Esophagus muscularis mucosa (tissue), 4 donors: ENCODE results near the gene LDHD. TPM values are rescaled to one million over a fixed set of nuclear protein-coding genes. Genes with fewer than 3 reads are reported as not detected.

Experiments
- DNase-seq: peaks from one replicate; pipeline ENCODE4 v3.0.0-alpha.2; 2017; ENCODE audit errors: extremely low spot score
- H3K27ac ChIP-seq, 4 donors: fragments of 200-600 bp; sonication (generic); replicated peaks in 1 of 4; 1 replicate in 3 of 4; 2 replicates in 1 of 4; pipeline ENCODE4 v1.5.1; 2016 to 2019; ENCODE audit warnings: mild to moderate bottlenecking in 1 of 4
- H3K27me3 ChIP-seq, 4 donors: fragments of 200-600 bp; sonication (generic); one replicate each; pipeline versions ENCODE4 v1.5.1 to v1.6.0; 2016 to 2019
- H3K36me3 ChIP-seq, 4 donors: fragments of 200-600 bp; sonication (generic); one replicate each; pipeline ENCODE4 v1.5.1; 2016 to 2019
- H3K4me1 ChIP-seq, 4 donors: fragments of 200-600 bp; sonication (generic); one replicate each; pipeline ENCODE4 v1.5.1; 2016 to 2019
- H3K4me3 ChIP-seq, 4 donors: fragments of 200-600 bp; sonication (generic); 1 replicate in 2 of 4; 2 replicates in 2 of 4; pipeline ENCODE4 v1.5.1; 2016 to 2019; ENCODE audit warnings: mild to moderate bottlenecking in 4 of 4, moderate library complexity in 1 of 4
- H3K9me3 ChIP-seq, 4 donors: fragments of 200-600 bp; sonication (generic); 1 replicate in 3 of 4; 2 replicates in 1 of 4; pipeline ENCODE4 v1.5.1; 2016 to 2019
- EP300 ChIP-seq: sonication (generic); formaldehyde crosslinking; IDR thresholded peaks from one replicate; pipeline ENCODE4 v1.6.1; 2017; ENCODE audit warnings: antibody characterized with exemption
- POLR2A ChIP-seq: fragments of 450-650 bp; IDR thresholded peaks from one replicate; pipeline ENCODE4 v1.6.1; 2017; ENCODE audit warnings: antibody characterized with exemption, moderate library complexity, mild to moderate bottlenecking, low read depth
- POLR2AphosphoS5 ChIP-seq, 2 donors: sonication (generic); formaldehyde crosslinking; IDR thresholded peaks; one replicate each; pipeline ENCODE4 v1.6.1; 2017; ENCODE audit warnings: antibody characterized with exemption in 2 of 2
- whole genome bisulfite sequencing: methylation state at CpG from one replicate; pipeline ENCODE4 v1.1.5; 2018; 5-methylcytosine and 5-hydroxymethylcytosine counted together
- intact Hi-C: fragments of 100-400 bp; cut with DNase I; formaldehyde crosslinking; loops from one replicate; pipeline ENCODE4 v1.15.1; 2023
- total RNA-seq, 4 donors: library from RNA; depleted of rRNA; stranded (reverse); fragments of >200 nt; gene quantifications; one replicate each; pipeline versions ENCODE4 v1.1.0 to v1.2.1, GENCODE V29; 2016
- TF ChIP-seq, protein P1 (sequence below), 3 experiments: fragments of 200-600 bp in 2 of 3; fragments of 450-650 bp in 1 of 3; sonication (generic) in 2 of 3; IDR thresholded peaks; one replicate each; pipeline ENCODE4 v1.5.1; 2017 to 2019; ENCODE audit warnings: antibody characterized with exemption in 3 of 3, mild to moderate bottlenecking in 2 of 3, moderate library complexity in 1 of 3

Gene LDHD
- total RNA-seq, 4 donors from 2014 or later = 6.7 to 13.2 (median 8.7) TPM

DNA sequence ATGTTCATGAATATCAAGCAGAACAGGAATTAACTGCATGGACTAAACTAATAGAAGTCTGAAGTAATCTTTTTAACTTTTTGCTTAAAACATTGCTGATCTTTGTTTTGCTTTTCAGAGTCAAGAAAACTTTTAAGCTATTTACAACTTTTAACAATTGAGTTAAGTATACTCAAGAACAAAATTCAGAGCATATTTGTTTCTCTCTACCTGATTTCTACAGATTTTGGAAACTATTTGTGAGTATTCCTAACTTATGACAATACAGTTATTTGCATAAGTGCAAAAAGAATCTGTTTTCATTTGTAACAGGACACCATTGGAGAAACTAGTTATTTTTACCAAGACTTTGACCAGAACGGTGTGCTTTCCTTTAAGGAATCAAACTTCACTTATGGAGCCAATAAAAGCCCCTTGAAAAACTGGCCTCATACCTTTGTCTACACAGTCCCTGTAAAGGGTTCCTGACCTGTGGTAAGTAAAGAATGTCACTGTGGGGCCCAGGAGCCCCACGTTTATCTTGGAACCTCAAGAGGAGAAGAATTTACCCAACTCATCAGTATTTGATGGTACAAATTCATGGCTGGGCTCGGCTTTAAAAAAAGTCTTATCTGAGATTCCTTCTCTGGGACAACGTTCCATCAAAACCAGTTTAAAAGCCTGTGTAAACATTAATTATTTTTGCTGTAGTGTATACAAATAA is 11.3 kb upstream of the LDHD start:
- no peaks in the 10 kb centered on the region for H3K36me3 ChIP-seq

DNA sequence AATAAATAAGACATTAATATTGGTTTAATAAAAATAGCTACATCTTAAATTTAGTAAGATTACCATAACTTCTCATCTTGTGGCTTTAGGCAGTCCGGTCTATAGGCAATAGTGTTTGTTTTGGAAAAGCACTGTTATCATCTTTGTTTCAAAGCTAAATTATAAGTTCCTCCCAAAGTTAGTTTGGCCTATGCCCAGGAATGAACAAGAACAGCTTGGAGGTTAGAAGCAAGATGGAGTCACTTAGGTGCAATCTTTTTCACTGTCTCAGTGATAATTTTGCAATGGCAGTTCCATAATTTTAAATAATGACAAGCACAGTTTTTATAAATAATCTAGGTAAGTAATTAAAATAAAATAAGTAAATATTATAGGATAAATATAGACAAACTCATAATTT is 6.0 kb upstream of the LDHD start:
- H3K4me3 ChIP-seq = no peak overlapping the region
- TF ChIP-seq EP300 = no peak
- TF ChIP-seq, protein P1, sequence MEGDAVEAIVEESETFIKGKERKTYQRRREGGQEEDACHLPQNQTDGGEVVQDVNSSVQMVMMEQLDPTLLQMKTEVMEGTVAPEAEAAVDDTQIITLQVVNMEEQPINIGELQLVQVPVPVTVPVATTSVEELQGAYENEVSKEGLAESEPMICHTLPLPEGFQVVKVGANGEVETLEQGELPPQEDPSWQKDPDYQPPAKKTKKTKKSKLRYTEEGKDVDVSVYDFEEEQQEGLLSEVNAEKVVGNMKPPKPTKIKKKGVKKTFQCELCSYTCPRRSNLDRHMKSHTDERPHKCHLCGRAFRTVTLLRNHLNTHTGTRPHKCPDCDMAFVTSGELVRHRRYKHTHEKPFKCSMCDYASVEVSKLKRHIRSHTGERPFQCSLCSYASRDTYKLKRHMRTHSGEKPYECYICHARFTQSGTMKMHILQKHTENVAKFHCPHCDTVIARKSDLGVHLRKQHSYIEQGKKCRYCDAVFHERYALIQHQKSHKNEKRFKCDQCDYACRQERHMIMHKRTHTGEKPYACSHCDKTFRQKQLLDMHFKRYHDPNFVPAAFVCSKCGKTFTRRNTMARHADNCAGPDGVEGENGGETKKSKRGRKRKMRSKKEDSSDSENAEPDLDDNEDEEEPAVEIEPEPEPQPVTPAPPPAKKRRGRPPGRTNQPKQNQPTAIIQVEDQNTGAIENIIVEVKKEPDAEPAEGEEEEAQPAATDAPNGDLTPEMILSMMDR (IDR thresholded peaks at IDR 0.05) = no peak
- TF ChIP-seq POLR2AphosphoS5 (IDR thresholded peaks at IDR 0.05) = no peak
- TF ChIP-seq POLR2A = no peak
- H3K27ac ChIP-seq = no peak overlapping the region
- H3K36me3 ChIP-seq = no peaks in the 10 kb centered on the region
- intact Hi-C loops = no loop called here
- H3K27me3 ChIP-seq = no peaks in the 10 kb centered on the region
- 91% methylated on average over 1 of the region's 1 CpG for WGBS
- H3K9me3 ChIP-seq = peaks cover 0 to 13% (median 6%) of the 10 kb centered on the region in 4 donors
- no peaks in the 10 kb centered on the region for H3K4me1 ChIP-seq
- no peak for DNase-seq

More for the DNA sequence above, 11.3 kb upstream of the LDHD start:
- TF ChIP-seq, protein P1 (IDR thresholded peaks at IDR 0.05) = no peak
- no peak for TF ChIP-seq EP300
- no peak for TF ChIP-seq POLR2A
- no peak for TF ChIP-seq POLR2AphosphoS5 (IDR thresholded peaks at IDR 0.05)
- DNase-seq = no peak
- Histone ChIP-seq H3K27ac (no peak overlapping the region), H3K4me3 (no peak overlapping the region), H3K9me3 (no peaks in the 10 kb centered on the region), H3K4me1 (no peaks in the 10 kb centered on the region), H3K27me3 (no peaks in the 10 kb centered on the region)
- intact Hi-C loops = no loop called here
- WGBS = 83% methylated on average over 4 of the region's 4 CpGs

DNA sequence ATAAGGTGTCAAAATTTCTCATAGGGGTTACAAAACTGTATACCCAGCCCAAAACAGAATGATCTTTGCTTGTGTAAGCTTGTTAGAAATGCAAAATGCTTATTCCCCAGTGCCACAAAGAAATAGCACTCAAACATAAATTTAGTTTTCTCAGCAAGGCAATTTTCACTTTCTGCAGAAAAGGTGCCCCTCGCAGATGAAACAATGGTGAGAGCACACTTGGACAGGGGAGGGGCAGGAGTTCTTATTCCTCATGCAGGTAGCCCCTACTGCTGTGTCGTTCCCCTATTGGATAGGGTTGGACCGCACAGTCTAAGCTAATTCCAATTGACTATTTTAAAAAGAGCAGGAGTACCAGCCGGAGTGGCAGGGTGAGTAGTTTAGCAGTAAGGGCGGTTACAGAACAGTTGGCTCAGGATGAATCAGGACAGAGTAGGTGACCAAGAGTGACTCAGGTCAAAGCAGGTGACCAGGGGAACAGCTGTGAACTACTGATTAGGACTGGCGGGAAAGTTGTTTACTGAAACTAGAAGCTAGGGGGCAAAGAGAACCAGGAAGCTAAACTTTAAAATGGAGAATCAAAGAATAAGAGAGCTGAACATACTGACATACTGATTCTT is 5.5 kb upstream of the LDHD start:
- Histone ChIP-seq H3K9me3 (peaks cover 0 to 13% (median 6%) of the 10 kb centered on the region in 4 donors), H3K4me1 (peaks cover 0 to 1% (median under 1%) of the 10 kb centered on the region in 4 donors), H3K36me3 (no peaks in the 10 kb centered on the region), H3K4me3 (no peak overlapping the region), H3K27ac (no peak overlapping the region), H3K27me3 (no peaks in the 10 kb centered on the region)
- intact Hi-C loops = no loop called here
- TF ChIP-seq, protein P1 (IDR thresholded peaks at IDR 0.05) = no peak
- TF ChIP-seq EP300 (no peak), POLR2A (no peak), POLR2AphosphoS5 (IDR thresholded peaks at IDR 0.05) (no peak)
- WGBS = 93% methylated on average over 6 of the region's 6 CpGs
- no peak for DNase-seq

DNA sequence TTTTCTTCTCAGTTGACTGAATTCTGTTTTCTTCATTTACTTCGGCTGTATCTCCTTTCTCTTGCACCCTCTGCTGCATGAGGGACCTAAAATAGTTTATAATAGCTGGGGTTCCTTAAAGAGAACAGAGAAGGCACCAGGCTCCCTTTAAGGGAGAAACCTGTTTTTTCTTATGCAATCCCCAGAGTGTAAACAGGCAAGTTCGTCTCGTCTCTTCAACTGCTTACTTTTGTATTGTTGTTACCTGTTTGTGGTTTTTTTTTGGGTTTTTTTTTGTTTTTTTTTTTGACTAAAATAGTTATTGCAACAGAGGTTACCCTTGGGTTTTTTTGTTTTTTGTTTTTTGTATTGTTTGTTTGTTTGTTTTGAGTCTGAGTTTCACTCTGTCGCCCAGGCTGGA is 3.7 kb upstream of the LDHD start:
- no peaks in the 10 kb centered on the region for H3K27me3 ChIP-seq
- 87% methylated on average over 4 of the region's 4 CpGs for WGBS
- intact Hi-C loops = no loop called here
- peaks cover 0 to 13% (median 6%) of the 10 kb centered on the region in 4 donors for H3K9me3 ChIP-seq
- TF ChIP-seq EP300 (no peak), POLR2A (no peak), POLR2AphosphoS5 (IDR thresholded peaks at IDR 0.05) (no peak)
- TF ChIP-seq, protein P1 (IDR thresholded peaks at IDR 0.05) = no peak
- no peak overlapping the region for H3K27ac ChIP-seq
- peaks cover 16 to 19% (median 18%) of the 10 kb centered on the region in 4 donors for H3K4me1 ChIP-seq
- DNase-seq = no peak
- H3K36me3 ChIP-seq = no peaks in the 10 kb centered on the region
- no peak overlapping the region for H3K4me3 ChIP-seq
